Measurements from ENCODE around the gene ZIC1.

The ZIC1 gene

DNA sequence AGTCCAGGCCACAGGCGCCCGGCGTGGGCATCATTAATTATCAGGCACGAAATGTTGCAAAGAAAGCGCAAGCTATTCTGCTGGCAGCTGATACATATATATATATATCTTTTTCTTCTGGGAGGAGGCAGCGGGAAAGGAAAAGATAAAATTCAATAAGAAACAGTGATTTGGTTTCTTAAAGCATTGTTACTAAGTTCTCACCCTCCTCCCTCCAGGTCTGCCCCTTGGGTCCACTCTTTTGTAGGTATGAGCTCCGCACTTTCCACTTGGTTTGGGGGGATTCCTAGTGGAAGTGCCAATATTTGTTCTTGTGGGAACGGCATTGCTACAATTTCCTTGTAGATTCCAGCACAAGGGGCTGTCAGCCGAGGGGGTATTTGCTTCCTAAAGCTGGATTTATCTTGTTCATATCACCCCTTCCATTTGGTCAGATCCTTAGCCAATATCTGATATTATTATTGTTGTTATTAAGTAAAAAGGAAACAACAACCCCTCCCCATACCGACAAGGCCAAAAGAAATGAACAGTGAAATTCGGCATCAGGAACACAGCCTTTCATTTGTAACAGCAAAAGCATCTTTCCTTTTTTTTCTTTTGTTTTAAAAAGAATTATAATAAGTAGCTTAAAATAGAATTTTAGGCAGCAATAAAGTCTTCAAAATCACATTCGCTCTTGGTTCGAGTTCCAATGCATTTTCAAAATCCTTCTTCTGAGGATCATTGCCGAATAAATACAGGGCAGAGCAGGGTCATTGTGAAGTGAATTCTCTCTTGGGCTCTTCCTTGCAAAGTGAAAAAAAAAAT lies 15.6 kb downstream of the ZIC1 start:
- DNase-seq = no peak

DNA sequence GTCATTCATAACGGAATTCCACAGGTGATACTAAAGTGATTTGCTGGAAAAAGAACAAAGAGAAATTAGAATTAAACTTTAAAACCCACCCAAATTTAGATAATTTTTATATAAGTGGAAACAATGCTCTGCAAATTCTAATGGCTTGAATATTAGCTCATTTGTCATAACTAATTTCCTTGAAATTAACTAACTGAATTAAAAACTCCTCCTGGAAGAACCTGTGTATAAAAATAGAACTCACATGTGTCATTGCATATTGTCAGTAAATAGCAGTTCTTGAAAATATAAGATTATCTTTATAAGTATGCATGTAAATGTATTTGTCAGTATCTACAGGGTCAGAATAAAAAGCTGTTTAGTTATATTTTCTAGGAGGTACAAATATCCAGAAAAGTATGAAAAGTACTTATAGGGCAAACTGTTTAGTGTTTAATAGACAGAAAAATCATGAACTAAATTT lies 16.3 kb downstream of the ZIC1 start:
- DNase-seq = no peak

DNA sequence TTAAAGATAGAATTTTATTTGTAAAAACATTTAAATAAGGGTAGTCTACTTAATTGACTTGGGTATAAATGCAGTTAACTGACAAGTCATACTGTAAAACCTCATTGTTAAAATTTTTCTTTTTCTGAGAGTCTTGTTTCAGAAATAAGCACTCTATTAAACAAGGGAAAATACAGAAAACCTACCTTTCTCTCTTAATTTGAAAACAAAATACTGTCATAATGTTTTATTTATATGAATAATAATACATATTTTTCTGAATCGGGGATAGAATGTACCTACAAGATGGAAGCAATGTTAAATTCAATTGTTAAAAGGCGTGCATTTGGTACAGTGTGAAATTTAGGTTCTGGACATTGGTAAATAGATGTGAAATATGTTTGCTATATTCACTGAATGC lies 17.8 kb downstream of the ZIC1 start:
- no peak for DNase-seq

DNA sequence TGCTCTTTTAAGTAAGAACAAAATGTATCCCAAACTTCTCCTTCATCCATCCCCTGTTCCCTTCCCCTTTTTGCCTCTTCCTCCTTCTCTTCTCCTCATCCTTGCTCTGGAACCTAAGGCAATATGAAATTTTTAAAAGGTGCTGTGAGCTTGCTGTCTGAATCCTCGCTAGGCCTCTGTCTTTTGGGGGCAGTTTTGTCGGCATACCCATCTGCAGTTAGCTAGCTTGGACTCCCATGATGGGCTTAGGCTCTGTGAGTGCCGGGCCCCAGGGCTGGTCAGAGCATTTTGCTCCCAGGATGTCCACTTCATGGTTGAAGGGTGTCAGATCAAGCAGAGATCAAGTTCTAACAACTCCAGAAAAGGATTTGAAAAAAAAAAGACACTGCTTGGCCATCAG lies 18.6 kb downstream of the ZIC1 start:
- no peak for DNase-seq

DNA sequence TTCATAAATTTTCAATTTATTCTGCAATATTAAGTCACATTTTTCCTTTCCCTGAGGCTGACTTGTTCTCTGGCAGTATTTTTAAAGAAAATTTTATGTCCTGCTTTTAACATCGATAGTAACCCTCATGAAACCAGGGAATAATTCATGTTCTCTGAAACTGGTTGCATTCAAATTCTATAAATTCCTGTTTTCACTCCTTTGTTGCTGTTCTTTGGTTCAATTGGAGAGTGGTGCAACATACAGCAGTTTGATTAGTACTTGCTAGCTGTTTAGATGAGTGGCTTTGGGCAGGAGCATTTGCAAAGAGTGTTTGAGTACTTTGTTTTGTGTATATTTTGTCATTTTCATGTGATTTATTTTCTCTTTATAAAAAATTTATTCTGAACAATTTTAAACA lies 19.2 kb downstream of the ZIC1 start:
- no peak for DNase-seq

DNA sequence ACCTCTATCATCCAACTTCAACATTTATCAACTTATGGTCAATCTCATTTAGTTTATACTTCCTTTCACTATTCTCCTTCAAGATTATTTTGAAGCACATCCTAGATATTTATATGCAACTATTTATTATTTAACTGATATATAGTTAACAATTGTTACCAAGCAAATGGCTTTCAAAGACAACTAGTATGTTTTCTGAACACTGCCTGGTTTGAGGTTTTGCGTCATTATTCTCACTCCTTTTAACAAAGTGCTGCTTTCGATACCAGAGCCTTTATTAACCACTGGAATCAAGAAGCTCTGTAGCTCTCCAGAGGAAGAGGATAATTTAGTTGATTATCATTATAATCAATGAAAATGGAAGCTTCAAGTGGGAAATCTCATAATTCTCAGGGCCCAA lies 19.6 kb downstream of the ZIC1 start:
- DNase-seq = no peak

DNA sequence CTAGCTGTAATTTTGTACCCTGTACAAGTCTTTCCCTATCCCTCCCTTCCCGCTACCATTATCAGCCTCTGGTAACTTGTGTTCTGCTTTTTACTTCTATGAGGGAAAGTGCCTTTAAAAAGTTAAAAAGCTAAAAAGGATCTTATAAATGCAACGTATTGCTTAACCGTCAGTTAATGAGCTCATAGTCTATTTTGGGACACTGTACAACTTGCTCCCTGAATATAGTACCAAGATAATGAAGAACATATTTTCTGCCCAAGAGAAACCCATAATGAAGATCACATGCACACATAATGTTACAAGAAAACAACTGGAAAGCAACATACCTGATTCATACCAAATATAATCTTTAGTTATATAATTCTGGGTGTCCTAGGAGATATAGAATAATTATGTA lies 22.6 kb downstream of the ZIC1 start:
- no peak for DNase-seq

DNA sequence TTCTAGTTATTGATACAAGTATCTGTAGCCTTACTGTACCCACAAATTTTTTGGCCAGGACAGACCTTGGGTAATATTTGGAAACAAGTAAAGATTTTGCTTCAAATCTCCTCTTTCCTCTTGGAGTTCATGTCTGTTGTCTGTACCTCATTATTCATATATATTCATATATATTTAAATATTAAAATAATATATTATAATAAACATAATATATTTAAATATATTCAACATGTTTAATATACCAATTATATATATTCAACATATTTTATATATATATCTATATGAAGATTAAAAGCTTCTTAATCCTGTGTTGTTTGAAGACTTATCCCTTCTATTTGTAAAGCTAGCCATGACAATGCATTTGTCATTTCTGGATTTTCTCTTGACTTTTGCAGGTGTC lies 38.1 kb downstream of the ZIC1 start:
- DNase-seq = no peak

DNA sequence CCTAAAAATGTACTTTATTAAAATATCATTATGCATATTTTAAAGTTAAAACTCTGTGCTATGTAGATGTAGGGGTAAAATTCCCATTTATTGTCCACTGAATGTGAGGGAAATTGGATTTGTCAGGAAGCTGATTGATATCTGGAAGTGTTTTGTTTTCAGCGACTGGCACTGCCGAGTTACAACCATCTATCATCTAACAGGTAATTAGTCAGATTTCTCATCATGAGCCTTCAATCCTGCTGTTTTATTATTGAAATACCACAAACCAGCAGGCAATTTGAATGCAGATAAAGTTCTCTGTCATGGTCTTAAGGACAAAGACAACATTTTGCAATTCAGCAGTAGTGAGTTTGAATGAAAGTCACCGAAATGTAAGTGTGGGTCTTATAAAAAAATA lies 40.5 kb downstream of the ZIC1 start:
- DNase-seq = no peak

DNA sequence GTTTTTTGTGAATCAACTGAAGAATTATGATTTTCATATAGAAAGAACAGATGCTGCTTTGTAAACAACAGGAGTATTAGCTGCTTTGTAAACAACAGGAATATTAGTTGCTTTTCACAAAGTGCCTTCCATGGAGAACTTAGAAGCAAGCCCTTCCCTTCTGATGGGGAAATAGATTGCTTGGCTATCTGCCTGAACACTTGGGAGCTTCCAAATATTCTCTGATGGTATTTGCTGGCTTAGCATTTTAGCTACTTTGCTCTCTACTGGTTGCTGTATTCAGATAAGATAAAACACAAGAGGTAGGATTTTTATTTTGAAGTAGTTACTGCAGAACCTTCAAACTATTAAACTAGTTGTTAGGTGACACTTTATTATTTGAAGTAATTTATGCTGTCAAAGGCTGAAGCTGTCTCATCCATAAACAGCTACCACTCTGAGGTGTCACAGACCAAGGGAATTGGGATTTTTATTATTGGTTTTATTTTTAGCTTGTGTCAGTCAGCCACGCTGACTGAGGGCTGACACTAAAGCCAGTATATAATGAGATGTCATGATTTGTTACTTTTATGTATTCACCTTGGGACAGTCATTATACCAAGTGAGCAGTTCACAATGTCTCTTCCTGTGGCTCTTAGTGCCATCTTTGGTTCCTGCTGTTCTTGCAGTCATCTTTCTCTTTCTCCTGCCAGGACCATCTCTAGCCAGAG lies 50.0 kb downstream of the ZIC1 start:
- DNase-seq = no peak

DNA sequence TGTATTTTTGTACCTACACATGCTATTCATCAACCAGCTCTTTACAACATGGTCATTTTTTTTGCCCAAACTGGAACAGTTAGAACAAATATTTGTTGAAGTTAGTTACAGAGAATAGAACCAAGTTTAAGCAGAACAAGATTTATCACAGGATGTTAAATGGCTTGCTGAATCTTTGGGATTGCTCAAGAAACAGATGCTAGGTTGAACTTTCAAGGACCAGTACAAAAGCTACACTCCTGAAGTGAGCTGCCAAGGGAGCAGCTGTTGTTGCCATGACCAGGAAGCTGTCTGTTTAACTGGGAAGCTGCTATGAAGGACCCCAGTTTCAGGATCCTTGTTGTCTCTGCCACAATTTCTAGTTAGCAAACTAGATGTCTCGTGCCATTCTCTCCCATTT lies 53.7 kb downstream of the ZIC1 start:
- DNase-seq = no peak

Measured in amniotic stem cell (primary cell).